CD4-positive, alpha-beta T cell treated with Interleukin-4 for 4 hours (primary cell): Measurements from ENCODE around the gene PMAIP1.
"Not testable (repeated sequence)": the region's sequence is repeated elsewhere in the genome, so short reads cannot be mapped to it uniquely, and the experiment has no call there.

Source experiments
- DNase-seq: peaks from one replicate; pipeline ENCODE4 v3.0.0-alpha.2; 2020

The PMAIP1 gene

GRCh38 chr18:59885579-59886163, 14.1 kb upstream of the PMAIP1 start:
- DNase-seq, result peak; percentile 64

DNA sequence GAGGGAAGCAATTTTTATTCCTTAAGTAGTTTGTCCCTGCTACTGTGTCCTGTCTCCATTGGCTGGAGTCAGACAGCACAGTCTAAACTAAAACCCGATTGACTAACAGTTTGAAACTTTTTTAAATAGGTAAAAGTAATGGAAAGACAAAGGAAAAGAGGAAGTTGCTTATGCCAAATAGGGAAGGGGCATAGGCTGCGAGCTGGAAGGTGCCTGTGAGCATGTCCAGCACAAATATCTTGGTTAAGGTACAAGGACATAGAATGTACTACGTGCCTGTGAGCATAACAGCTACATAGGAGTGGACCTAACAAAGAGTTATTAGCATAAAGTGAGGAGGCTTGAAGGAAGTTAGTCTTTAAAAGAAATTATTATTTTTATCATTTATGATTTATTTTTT, 13.4 kb upstream of the PMAIP1 start:
- not testable (repeated sequence) for DNase-seq

GRCh38 chr18:59892123-59892522, 7.7 kb upstream of the PMAIP1 start:
- no peak for DNase-seq

DNA sequence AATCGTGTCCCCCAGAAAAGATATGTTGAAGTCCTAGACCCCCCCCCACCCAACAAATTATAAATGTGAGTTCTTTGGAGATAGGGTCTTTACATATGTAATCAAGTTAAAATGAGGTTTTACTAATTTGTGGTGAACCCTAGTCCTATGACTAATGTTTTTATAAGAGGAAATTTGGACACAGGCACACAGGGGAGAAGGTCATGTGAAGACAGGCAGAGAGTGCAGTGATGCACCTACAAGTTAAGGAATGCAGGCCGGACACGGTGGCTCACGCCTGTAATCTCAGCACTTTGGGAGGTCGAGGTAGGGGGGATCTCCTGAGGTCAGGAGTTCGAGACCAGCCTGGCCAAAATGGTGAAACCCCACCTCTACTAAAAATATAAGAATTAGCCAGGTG, 5.8 kb upstream of the PMAIP1 start:
- no peak for DNase-seq

DNA sequence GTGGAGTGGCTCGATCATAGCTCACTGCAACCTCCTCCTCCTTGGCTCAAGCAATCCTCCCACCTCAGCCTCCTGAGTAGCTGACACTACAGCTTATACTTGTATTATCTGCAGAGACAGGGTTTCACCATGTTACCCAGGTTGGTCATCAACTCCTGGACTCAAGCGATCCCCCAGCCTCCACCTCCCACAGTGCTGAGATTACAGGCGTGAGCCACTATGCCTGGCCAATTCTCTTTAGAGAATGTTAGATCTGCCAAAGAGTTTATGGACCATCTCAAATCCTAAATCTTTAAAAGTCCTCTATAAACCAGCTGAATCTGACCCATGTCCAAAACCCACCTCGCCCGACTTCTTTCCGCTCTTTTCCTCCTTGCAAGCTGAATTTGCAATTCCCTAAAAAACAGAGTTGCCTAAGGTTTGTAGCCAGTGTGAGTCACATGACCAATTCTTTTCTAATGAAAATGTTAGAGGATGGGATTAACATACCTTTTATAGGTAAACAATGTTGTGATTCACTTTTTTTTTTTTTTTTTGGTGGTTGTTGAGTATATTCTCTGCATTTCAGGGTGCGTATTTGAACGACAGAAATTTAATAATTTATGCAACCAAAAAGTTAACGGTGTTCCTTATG, 2.4 kb upstream of the PMAIP1 start:
- no peak for DNase-seq

GRCh38 chr18:59898093-59898492, 1.7 kb upstream of the PMAIP1 start:
- DNase-seq, result no peak

GRCh38 chr18:59898609-59899297, 1.0 kb upstream of the PMAIP1 start:
- DNase-seq, result peak; percentile 29

- peak; percentile 78 for DNase-seq
Measured at GRCh38 chr18:59900222-59901128, 679 bp downstream of the PMAIP1 start.

DNA sequence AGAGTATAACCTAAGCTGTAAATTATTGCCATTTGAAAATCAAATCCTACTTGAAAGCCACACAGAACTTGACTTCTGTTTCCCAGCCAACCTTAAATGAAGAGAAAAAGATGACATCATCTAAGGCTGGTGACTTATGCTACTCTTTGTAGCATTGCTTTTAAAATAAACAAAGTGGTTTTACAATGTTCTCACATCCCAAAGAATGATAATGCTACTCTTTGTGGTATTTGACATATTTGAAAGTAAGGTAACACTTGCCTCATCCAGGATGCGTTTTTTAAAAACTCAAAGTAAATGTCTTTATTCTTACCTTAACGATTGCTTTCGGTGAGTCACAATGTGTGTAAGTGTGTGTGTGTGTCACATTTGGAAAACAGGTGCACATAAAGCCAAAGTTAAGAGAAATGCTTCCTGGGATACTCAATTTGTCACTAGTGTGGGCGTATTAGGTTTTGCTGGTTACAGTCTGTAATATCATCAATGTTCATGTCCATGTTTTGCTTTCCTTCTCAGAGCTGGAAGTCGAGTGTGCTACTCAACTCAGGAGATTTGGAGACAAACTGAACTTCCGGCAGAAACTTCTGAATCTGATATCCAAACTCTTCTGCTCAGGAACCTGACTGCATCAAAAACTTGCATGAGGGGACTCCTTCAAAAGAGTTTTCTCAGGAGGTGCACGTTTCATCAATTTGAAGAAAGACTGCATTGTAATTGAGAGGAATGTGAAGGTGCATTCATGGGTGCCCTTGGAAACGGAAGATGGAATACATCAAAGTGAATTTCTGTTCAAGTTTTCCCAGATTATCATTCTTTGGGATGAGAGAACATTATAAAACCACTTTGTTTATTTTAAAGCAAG, 2.6 kb downstream of the PMAIP1 start:
- DNase-seq, result peak; percentile 72

GRCh38 chr18:59902993-59903610, 3.3 kb downstream of the PMAIP1 start:
- no peak for DNase-seq

- DNase-seq, result no peak
Measured at GRCh38 chr18:59904011-59904601, 4.3 kb downstream of the PMAIP1 start.

DNA sequence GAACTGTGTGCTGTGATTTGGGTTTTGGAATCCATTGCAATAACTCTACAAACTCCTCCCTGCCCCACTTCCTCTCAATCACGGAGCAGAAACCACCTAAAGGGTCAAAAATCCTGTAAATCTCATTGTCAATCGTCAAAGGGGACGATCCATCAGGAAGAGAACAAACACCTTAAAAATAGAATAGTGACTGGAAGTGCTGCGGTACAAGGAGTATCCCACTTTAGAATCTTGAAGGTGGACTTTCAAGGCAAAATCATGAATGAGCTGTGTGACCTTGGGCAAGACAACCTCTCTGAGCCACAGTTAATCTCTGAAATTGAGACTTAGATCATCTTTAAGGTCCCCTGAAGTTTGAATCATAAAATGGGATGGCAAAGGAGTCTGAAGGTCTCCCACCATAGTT, 5.9 kb downstream of the PMAIP1 start:
- DNase-seq, result no peak

DNA sequence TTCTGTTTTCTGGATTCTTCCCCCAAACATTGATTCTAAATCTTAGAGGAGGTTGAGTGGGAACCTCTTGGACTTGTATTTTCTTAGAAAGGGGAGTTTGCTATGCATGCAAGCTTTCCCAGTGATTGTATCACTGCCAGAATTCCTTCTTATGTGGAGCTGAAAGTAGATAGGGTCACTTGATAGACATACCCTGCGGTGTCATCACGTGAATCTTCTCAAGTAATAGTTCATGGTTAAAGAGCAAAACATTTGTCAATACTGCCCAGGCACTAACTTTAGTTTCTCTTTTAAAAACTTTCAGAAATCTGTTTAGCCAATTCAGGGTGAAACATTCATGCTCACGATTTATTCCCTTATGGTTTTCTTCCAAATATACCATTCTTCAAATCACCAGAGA, 6.4 kb downstream of the PMAIP1 start:
- DNase-seq, result no peak

GRCh38 chr18:59907172-59907571, 7.4 kb downstream of the PMAIP1 start:
- peak; percentile 52 for DNase-seq

GRCh38 chr18:59907660-59908059, 7.9 kb downstream of the PMAIP1 start:
- no peak for DNase-seq

- no peak for DNase-seq
Measured at GRCh38 chr18:59908799-59909198, 9.0 kb downstream of the PMAIP1 start.

- DNase-seq, result no peak
Measured at GRCh38 chr18:59909289-59910036, 9.7 kb downstream of the PMAIP1 start.

DNA sequence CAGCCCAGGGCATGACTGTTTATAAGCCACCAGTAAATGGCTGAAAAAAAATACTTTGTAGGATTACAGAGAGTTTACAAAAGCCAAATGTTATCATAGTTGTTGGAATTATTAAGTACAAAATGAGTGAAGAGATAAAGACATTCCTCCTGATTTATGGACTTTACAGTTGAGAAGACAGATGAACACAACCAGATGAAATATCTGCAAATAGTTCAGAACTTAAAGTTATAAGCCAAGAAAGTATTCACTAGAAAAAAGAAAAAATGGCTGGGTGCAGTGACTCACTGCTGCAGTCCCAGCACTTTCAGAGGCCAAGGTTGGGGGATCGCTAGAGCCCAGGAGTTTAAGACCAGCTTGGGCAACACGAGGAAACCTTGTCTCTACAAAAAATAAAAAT, 11.2 kb downstream of the PMAIP1 start:
- DNase-seq, result no peak

DNA sequence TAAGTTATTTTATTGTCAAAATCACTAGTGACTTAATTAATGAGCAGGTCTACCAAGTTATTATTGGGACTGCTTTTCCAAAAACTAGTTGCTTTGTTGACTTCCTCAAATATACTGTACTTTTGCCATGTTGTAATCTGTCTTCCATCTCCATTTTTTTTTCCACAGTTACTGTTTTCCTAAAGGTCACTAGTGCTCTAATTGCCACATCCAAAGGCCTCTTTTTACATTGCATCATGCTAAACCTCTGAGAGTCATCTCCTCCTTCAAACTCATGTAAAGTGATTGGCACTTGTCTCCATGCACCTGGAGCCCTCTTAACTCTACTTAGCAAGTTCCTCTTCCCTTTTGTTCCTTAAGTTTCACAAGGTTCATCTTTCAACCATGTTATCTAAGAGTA, 11.8 kb downstream of the PMAIP1 start:
- DNase-seq, result no peak

DNA sequence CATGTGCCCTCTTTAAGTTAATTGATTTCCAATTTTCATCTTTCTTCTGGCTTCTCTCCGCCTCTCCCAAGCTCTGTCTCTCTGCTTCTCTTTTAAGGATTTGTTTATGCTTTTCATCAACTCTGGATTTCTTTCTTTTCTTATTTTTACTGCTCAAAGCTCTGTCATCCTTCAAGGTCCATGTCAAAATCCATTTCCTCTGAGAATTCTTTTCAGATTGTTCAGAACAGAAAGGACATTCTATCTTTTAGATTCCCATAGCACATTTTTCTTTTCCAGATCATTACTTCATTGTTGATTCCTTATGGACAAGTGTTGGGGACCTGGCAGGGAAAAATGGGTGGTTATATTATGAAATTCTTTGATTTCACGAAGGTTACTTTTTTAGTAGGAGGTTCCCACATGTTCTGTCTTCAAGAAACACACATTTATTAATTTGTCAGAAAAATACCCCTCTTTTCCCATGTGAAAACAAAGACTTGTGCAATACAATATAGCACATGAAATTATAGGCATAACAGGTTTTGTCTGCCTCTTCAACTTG, 12.3 kb downstream of the PMAIP1 start:
- no peak for DNase-seq
